ENCODE data around the gene ITPR1. TPM values are rescaled to one million over a fixed set of nuclear protein-coding genes. Genes with fewer than 3 reads are reported as not detected.

The ITPR1 gene
- total RNA-seq, 2 donors from 2014 or later: 7.0 to 18.2 TPM

DNA sequence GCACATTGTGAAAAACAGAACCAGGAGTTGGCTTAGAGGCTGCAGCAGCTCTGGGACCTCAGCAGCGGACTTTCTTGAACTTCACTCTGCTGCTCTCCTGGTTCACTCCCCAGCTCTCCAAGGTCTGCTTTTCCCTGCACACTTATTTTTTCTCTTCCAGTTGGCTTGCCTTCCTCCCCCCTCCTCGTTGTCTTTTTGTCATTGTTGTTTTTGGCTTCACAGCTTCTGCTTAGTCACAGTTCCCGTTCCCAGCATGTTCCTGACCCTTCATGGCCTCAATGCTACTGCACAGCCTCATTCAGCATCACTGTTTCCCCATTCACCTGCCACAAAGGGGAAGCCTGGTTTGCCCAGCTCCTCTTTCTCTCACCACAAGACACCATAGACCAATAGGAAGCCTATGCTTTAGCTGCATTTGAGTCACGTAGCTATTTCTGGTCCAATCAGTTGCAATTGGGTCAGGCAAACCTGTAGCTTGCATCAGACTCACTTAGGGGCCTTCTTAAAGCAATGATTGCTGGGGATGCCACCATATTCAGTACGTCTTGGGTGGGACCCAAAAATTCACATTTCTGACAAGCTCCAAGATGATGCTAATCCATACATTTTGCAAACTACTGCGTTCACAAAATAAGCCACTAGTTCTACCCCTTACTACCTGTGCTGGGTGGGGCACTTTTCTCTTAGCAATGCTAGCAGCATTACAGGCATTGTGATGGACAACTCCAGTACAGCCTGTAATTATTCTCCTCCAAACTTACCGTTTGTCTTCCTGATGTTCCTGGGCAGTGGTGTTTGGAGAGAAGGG lies 18.3 kb upstream of the ITPR1 start:
- H3K4me3 ChIP-seq: no peak overlapping the region
- TF ChIP-seq, protein P1, sequence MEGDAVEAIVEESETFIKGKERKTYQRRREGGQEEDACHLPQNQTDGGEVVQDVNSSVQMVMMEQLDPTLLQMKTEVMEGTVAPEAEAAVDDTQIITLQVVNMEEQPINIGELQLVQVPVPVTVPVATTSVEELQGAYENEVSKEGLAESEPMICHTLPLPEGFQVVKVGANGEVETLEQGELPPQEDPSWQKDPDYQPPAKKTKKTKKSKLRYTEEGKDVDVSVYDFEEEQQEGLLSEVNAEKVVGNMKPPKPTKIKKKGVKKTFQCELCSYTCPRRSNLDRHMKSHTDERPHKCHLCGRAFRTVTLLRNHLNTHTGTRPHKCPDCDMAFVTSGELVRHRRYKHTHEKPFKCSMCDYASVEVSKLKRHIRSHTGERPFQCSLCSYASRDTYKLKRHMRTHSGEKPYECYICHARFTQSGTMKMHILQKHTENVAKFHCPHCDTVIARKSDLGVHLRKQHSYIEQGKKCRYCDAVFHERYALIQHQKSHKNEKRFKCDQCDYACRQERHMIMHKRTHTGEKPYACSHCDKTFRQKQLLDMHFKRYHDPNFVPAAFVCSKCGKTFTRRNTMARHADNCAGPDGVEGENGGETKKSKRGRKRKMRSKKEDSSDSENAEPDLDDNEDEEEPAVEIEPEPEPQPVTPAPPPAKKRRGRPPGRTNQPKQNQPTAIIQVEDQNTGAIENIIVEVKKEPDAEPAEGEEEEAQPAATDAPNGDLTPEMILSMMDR (IDR thresholded peaks at IDR 0.05): no peak
- no peaks in the 10 kb centered on the region for H3K4me1 ChIP-seq
- intact Hi-C loops (cut with DNase I): no loop called here
- no peak overlapping the region for H3K27ac ChIP-seq
- H3K27me3 ChIP-seq: no peaks in the 10 kb centered on the region
- H3K9me3 ChIP-seq: no peaks in the 10 kb centered on the region
- DNase-seq: no peak
- H3K36me3 ChIP-seq: no peaks in the 10 kb centered on the region
- H3K9ac ChIP-seq (ENCODE audit: low read depth in 2 of 2, low read length in 2 of 2): no peak overlapping the region

DNA sequence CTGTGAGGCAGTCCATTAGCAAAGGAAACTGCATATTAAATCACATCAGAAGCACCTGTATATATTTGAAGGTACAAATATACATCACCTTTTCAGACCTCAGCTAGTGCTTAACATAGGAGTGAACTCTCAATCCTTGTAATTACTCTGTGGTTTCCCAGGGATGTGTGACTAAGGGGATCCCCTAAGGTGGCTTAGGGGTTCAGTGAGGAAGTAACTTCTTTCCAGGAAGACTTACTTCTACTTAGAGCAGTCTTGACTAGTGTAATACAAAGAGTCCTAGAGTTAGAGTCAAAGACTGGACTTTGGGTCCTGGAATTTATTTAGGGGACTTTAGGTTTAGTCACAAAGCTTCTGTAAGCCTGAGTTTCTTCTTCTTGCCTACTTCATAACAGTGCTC lies 17.3 kb upstream of the ITPR1 start:
- H3K4me1 ChIP-seq: no peaks in the 10 kb centered on the region
- intact Hi-C loops (cut with DNase I): no loop called here
- TF ChIP-seq, protein P1 (IDR thresholded peaks at IDR 0.05): no peak
- DNase-seq: no peak
- H3K9ac ChIP-seq (ENCODE audit: low read depth in 2 of 2, low read length in 2 of 2): no peak overlapping the region
- no peak overlapping the region for H3K27ac ChIP-seq
- H3K9me3 ChIP-seq: no peaks in the 10 kb centered on the region
- H3K4me3 ChIP-seq: no peak overlapping the region
- no peaks in the 10 kb centered on the region for H3K27me3 ChIP-seq
- H3K36me3 ChIP-seq: no peaks in the 10 kb centered on the region

DNA sequence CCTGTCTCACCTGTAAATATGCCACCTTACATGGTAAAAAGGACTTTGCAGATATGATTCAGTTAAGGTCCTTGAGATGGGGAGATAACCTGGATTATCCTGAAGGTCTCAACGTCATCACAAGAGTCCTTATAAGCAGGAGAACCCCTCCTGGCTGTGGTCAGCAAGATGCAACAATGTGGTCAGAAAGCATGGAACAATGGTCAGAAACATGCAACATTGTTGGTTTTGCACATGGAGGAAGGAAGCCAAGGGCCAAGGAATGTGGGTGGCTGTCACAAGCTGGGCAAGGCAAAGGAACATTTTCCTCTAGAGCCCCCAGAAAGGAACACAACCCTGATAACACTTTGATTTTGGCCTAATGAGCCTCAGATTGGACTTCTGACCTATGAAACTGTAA lies 16.7 kb upstream of the ITPR1 start:
- no peak overlapping the region for H3K9ac ChIP-seq (ENCODE audit: low read depth in 2 of 2, low read length in 2 of 2)
- no peaks in the 10 kb centered on the region for H3K9me3 ChIP-seq
- no peaks in the 10 kb centered on the region for H3K27me3 ChIP-seq
- no peak for DNase-seq
- H3K4me1 ChIP-seq: no peaks in the 10 kb centered on the region
- TF ChIP-seq, protein P1 (IDR thresholded peaks at IDR 0.05): no peak
- intact Hi-C loops (cut with DNase I): no loop called here
- H3K27ac ChIP-seq: no peak overlapping the region
- H3K36me3 ChIP-seq: no peaks in the 10 kb centered on the region
- no peak overlapping the region for H3K4me3 ChIP-seq

DNA sequence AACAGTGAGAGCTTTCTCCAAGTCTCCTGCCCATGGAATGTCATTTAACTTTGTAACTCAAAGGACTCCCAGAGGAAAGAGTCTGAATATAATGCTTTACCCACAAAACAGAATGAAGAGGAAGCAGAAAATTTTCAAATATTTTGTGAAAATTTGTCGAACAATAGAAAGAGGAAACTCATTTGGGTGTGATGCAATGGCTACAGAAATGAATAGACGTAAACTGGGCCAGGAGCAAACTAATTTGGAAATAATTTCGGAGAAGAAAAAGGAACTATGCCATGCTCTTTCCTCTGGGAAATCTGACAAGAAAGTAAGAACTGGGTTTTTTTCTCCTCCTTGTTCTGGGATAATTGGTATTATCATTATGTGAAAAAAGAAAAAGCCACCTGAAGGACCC lies 14.9 kb upstream of the ITPR1 start:
- Histone ChIP-seq H3K36me3 (no peaks in the 10 kb centered on the region), H3K9me3 (no peaks in the 10 kb centered on the region), H3K4me1 (no peaks in the 10 kb centered on the region), H3K9ac (ENCODE audit: low read depth in 2 of 2, low read length in 2 of 2) (no peak overlapping the region), H3K27me3 (no peaks in the 10 kb centered on the region), H3K4me3 (no peak overlapping the region), H3K27ac (no peak overlapping the region)
- intact Hi-C loops (cut with DNase I): no loop called here
- TF ChIP-seq, protein P1 (IDR thresholded peaks at IDR 0.05): no peak
- no peak for DNase-seq

DNA sequence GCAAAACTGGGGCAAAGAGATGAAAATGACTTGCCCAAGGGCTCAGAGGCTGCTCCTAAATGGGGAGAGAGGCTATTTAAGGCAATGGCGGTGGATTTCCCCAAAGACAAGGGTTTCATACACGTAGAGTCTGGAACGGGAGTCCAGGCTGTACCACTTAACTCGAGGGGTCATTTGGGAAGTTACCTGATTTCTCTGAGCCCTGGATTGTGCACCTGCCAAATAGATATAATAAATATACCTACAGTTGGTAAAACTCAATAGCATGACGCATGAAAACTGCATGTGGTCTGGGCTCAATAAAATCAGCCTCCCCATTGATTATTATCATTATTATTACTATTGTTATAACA lies 1.3 kb upstream of the ITPR1 start:
- Histone ChIP-seq H3K9me3 (no peaks in the 10 kb centered on the region), H3K9ac (ENCODE audit: low read depth in 2 of 2, low read length in 2 of 2) (peak overlapping the region; percentile 57 to 59), H3K4me1 (peaks cover 9% of the 10 kb centered on the region), H3K27ac (no peak overlapping the region), H3K4me3 (peak overlapping the region; percentile 61), H3K27me3 (no peaks in the 10 kb centered on the region), H3K36me3 (no peaks in the 10 kb centered on the region)
- TF ChIP-seq, protein P1 (IDR thresholded peaks at IDR 0.05): no peak
- intact Hi-C loops (cut with DNase I): no loop called here
- no peak for DNase-seq
